HS-27A (cell line): ENCODE measurements around the gene RNF166.

ENCODE experiments used
- DNase-seq: peaks from one replicate; pipeline ENCODE4 v3.0.0-alpha.2; 2012; ENCODE audit warnings: low read depth, missing footprints

RNF166 gene

GRCh38 chr16:88723911-88724310, 17.7 kb upstream of the RNF166 start:
- DNase-seq, result no peak

- DNase-seq, result no peak
These were observed 17.3 kb upstream of the RNF166 start for GRCh38 chr16:88723507-88723887.

- DNase-seq, result no peak
These were observed 16.7 kb upstream of the RNF166 start for GRCh38 chr16:88722784-88723506.

GRCh38 chr16:88721815-88722755, 15.9 kb upstream of the RNF166 start:
- DNase-seq, result no peak

GRCh38 chr16:88721236-88721635, 15.0 kb upstream of the RNF166 start:
- DNase-seq, result no peak

- DNase-seq, result no peak
These were observed 14.3 kb upstream of the RNF166 start for GRCh38 chr16:88720396-88720970.

GRCh38 chr16:88719933-88720296, 13.7 kb upstream of the RNF166 start:
- no peak for DNase-seq

- DNase-seq, result no peak
These were observed 13.2 kb upstream of the RNF166 start for GRCh38 chr16:88719267-88719932.

GRCh38 chr16:88718178-88718577, 12.0 kb upstream of the RNF166 start:
- DNase-seq, result no peak

- no peak for DNase-seq
These were observed 10.4 kb upstream of the RNF166 start for GRCh38 chr16:88716601-88717001.

GRCh38 chr16:88716201-88716600, 10.0 kb upstream of the RNF166 start:
- DNase-seq, result no peak

GRCh38 chr16:88715312-88716190, 9.3 kb upstream of the RNF166 start:
- no peak for DNase-seq

- no peak for DNase-seq
These were observed 8.5 kb upstream of the RNF166 start for GRCh38 chr16:88714420-88715302.

- no peak for DNase-seq
These were observed 7.6 kb upstream of the RNF166 start for GRCh38 chr16:88713568-88714419.

- DNase-seq, result no peak
These were observed 6.8 kb upstream of the RNF166 start for GRCh38 chr16:88713054-88713453.

GRCh38 chr16:88712362-88712979, 6.3 kb upstream of the RNF166 start:
- no peak for DNase-seq

- no peak for DNase-seq
These were observed 5.6 kb upstream of the RNF166 start for GRCh38 chr16:88711750-88712340.

- DNase-seq, result no peak
These were observed 4.3 kb upstream of the RNF166 start for GRCh38 chr16:88710556-88710955.
